ENCODE measurements around the gene FBLN7.

DNA sequence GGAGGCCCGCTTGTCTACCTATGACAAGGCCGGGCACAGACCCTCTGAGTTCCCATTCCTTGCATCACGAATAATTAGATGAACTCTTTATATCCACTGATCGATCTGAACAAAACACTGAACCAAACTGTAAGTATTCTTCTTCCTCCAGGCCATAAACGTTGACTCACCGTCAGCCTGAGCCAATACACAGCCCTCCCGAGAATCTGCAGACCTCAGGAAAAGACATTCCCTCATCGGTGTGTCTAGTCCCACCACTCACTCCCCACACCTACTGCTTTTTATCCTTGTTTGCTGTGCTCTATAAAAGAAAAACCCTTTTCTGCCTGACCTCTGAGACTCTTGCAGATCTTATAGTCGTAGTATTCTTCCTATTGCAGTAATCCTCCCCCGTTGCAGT lies 42.1 kb upstream of the FBLN7 start:
- no peak for TF ChIP-seq EZH2 (IDR thresholded peaks at IDR 0.05; ENCODE audit: low read depth)
- TF ChIP-seq, protein P1, sequence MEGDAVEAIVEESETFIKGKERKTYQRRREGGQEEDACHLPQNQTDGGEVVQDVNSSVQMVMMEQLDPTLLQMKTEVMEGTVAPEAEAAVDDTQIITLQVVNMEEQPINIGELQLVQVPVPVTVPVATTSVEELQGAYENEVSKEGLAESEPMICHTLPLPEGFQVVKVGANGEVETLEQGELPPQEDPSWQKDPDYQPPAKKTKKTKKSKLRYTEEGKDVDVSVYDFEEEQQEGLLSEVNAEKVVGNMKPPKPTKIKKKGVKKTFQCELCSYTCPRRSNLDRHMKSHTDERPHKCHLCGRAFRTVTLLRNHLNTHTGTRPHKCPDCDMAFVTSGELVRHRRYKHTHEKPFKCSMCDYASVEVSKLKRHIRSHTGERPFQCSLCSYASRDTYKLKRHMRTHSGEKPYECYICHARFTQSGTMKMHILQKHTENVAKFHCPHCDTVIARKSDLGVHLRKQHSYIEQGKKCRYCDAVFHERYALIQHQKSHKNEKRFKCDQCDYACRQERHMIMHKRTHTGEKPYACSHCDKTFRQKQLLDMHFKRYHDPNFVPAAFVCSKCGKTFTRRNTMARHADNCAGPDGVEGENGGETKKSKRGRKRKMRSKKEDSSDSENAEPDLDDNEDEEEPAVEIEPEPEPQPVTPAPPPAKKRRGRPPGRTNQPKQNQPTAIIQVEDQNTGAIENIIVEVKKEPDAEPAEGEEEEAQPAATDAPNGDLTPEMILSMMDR (conservative IDR thresholded peaks at IDR 0.05) = no peak

Measured in PC-9 (cell line).